A549 treated with CORT108297 at 1 μM for 4 hours (cell line): ENCODE measurements around the gene SLC5A4. TPM values are rescaled to one million over a fixed set of nuclear protein-coding genes. Genes with fewer than 3 reads are reported as not detected.

Source experiments
- total RNA-seq: library from RNA; stranded (reverse); fragments of 200-300 nt; extraction: Qiagen RNA extraction; gene quantifications from 5 replicates; pipeline ENCODE4 v1.2.3, GENCODE V29; 2022

The SLC5A4 gene
- total RNA-seq: not detected in 5 replicates

GRCh38 chr22:32255217-32255616 lies at the start of gene SLC5A4:
Gene SLC5A4 (minus strand): TSS chr22:32255347. CDS start chr22:32255329, 18 bp downstream.

GRCh38 chr22:32204856-32205722 lies 50.1 kb downstream of the SLC5A4 start, which contains the start of gene RFPL2:
Gene RFPL2 (minus strand): TSS chr22:32205073. CDS start chr22:32202451, 2,622 bp downstream.

Other genes starting within 250 kb of the SLC5A4 start
- 0.09 to 0.17 TPM (median 0.14 TPM) in 3 of 5 replicates, not detected in the others for gene SLC5A1, start 212.1 kb downstream of the SLC5A4 start, total RNA-seq
- gene C22orf42, start 96.0 kb downstream of the SLC5A4 start, total RNA-seq: not detected in 5 replicates
- 0.07 to 0.21 TPM (median 0.11 TPM) in 5 replicates for gene RFPL2, start 50.3 kb downstream of the SLC5A4 start, total RNA-seq
- not detected in 5 replicates for gene RFPL3, start 102.5 kb upstream of the SLC5A4 start, total RNA-seq
- 76.7 to 87.1 TPM (median 79.1 TPM) in 5 replicates for gene RTCB, start 156.9 kb upstream of the SLC5A4 start, total RNA-seq
- not detected in 5 replicates for gene BPIFC, start 209.1 kb upstream of the SLC5A4 start, total RNA-seq
- gene FBXO7, start 219.5 kb upstream of the SLC5A4 start, total RNA-seq: 69.1 to 73.8 TPM (median 72.8 TPM) in 5 replicates